Measurements from ENCODE around the gene INTS15.
"Not testable (repeated sequence)": the region's sequence is repeated elsewhere in the genome, so short reads cannot be mapped to it uniquely, and the experiment has no call there.

INTS15 gene

DNA sequence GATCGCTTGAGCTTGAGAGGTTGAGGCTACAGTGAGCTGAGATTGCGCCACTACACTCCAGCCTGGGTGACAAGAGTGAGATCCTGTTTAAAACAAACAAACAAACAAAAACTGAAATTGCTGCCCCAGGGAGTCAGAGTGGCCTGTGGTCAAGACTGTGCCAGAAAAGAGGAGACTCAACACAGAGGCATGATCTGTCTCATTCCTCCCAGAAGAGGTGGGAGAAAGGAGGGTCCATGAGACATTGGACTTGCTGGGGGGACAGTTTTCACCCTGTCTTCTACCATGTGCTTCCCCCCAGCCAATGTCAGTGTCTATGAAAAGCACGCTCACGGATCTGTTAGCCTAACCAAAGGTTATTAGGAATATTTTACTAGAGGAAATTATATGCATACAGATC is 28.8 kb downstream of the INTS15 start:
- DNase-seq (ENCODE audit: low read depth) = no peak

GRCh38 chr7:6619961-6620360 is 30.1 kb downstream of the INTS15 start:
- no peak for DNase-seq (ENCODE audit: low read depth)

GRCh38 chr7:6621195-6622133 is 31.6 kb downstream of the INTS15 start:
- no peak for DNase-seq (ENCODE audit: low read depth)

- DNase-seq (ENCODE audit: low read depth) = no peak
Observed at GRCh38 chr7:6622134-6622710, 32.4 kb downstream of the INTS15 start.

DNA sequence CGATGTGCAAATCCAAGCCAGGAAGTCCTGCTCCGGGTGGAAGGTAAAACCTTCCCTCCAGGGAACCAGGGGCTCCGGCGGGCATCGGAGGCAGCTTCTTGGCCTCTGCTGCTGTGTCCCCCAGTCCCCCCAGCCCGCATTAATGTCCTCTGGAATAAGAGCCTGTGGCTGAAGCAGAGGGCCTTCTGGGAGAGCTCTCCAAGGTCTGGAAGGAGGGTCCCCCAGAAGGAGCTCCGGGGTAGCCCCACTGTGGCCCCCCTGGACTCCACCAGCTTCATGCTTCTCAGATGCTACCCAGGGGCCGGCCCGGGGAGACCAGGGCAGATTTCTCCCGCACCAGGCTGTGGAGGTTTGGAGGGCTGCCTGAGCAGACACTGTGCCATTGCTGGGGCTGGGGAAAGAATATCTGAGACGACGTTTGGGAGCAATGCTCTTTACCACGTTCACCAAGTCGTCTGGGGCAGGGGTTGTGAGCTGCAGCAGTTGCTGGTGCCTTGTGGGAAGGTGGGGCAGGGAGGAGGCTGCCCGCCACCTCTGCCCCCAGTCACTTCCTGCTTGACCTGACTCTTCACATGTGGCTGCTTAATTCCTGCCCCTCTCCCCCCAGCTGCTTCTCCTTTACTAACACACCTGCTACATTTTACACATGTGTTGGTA is 33.9 kb downstream of the INTS15 start:
- no peak for DNase-seq (ENCODE audit: low read depth)

- no peak for DNase-seq (ENCODE audit: low read depth)
Observed at GRCh38 chr7:6624246-6624611, 34.4 kb downstream of the INTS15 start.

GRCh38 chr7:6628045-6628444 is 38.2 kb downstream of the INTS15 start:
- DNase-seq (ENCODE audit: low read depth) = no peak

- no peak for DNase-seq (ENCODE audit: low read depth)
Observed at GRCh38 chr7:6630007-6630849, 40.4 kb downstream of the INTS15 start.

GRCh38 chr7:6631605-6632004 is 41.8 kb downstream of the INTS15 start:
- DNase-seq (ENCODE audit: low read depth) = no peak

DNA sequence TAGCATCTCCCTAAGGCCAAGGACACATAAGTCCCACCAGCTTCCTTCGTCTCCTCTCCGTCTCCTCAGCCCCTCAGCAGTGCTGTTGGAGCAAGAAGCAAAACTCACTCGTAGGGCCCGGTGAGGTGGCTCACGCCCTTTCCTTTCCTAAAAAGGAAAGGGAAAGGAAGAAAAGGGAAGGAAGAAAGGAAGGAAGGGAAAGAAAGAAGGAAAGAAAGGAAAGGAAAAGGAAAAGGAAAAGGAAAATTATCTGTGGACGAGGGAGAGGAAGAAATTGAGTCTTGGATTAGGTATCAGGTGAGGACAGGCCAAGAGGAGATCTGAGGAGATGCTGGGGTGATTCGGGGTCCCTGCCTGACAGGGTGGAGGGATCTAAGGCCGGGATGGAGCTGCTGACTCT is 44.2 kb downstream of the INTS15 start:
- no peak for DNase-seq (ENCODE audit: low read depth)

DNA sequence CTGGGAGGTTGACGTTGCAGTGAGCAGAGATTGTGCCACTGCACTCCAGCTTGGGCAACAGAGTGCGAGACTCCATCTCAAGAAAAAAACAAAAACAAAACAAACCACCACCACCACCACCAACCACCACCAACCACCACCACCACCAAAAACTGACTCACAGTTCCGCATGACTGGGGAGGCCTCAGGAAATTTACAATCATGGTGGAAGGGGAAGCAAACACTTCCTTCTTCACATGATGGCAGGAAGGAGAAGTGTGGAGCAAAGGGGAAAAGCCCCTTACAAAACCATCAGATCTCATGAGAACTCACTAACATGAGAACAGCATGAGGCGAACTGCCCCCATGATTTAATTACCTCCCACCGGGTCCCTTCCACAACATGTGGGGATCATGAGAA is 45.1 kb downstream of the INTS15 start:
- not testable (repeated sequence) for DNase-seq (ENCODE audit: low read depth)

DNA sequence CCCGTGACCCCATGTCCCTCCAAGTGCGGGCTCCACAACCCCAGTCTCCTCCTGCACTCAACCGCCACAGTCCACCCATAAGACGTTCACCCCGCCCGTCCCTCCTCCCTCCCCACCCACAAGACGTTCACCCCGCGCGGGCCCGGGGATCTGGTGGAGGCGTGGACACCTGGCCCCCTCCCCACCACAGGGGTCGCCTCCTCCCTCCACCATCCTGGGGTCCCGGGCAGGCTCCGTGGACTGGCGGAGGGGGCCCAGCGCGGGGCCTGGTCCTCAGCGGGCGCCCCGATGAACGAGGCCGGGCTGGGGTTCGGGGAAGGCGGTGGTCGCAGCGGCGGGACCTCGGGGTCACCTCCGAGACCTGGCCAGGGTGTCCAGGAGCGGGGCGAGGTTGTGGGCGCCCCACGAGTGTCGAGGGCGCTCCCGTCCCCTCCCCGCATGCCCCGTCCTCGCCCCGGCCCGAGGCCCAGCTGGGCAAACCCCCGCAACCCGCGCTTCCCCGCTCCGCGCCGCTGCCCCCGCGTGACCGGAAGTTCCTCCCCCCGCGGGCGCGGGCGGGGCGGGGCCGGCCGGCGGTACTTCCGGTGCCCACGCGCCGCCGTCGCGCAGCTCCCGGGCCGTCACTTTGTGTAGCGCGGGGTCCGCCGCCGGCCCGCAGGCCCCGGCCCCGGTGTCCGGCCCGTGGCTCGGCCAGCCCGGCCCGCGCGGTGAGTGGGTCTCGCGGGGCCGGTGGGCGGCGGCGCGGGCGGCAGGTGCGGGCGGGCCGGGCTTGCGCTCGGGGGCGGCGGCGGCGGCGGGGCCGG is 47.1 kb downstream of the INTS15 start, which contains the start of gene ZNF316:
ZNF316 (plus strand) TSS at position 578 of the 803 bp plus-strand sequence. CDS start 5,092 bp downstream, outside the sequence.
- DNase-seq (ENCODE audit: low read depth) = no peak

GRCh38 chr7:6637544-6638229 is 47.9 kb downstream of the INTS15 start:
- peak; percentile 33 for DNase-seq (ENCODE audit: low read depth)

DNA sequence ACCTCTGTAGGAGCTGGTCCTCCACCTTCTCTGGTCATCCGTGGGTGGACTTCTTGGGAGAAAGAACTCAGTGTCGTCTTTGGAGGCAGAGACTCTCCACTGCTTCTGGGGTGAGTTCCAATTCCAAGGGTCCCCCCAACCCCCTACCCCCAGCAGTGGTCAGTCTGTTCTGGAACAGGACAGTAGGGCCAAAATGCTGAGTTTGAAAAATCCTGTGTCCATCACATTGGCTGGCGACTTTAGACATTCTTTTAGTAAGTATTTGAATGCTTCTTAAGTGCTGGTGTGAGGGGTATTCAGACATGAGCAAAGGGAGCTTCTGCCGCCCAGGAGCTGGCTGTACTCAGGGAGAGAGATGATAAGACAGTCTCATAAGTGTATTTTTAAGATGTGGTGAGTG is 49.2 kb downstream of the INTS15 start:
- DNase-seq (ENCODE audit: low read depth) = no peak

DNA sequence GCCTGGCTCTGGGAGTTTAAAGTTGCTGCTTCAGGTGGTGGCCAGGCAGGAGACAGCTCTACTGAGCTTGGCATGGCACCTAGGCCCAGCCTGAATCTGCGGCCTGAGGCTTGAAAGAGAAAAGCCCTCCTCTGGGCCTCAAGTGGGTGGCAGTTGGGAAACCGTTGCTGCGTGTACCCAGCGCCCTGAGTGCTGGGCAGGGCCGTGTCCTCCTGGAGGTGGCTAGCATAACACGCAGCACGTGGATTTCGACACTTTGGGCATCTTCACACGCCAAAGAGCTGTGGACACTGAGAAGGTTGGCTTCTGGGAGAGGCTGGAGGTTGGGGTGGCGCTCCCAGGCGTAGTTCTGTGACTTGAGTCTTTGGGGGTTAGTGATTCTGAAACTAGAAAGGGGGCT is 49.8 kb downstream of the INTS15 start:
- no peak for DNase-seq (ENCODE audit: low read depth)

GRCh38 chr7:6640246-6640721 is 50.5 kb downstream of the INTS15 start:
- no peak for DNase-seq (ENCODE audit: low read depth)

DNA sequence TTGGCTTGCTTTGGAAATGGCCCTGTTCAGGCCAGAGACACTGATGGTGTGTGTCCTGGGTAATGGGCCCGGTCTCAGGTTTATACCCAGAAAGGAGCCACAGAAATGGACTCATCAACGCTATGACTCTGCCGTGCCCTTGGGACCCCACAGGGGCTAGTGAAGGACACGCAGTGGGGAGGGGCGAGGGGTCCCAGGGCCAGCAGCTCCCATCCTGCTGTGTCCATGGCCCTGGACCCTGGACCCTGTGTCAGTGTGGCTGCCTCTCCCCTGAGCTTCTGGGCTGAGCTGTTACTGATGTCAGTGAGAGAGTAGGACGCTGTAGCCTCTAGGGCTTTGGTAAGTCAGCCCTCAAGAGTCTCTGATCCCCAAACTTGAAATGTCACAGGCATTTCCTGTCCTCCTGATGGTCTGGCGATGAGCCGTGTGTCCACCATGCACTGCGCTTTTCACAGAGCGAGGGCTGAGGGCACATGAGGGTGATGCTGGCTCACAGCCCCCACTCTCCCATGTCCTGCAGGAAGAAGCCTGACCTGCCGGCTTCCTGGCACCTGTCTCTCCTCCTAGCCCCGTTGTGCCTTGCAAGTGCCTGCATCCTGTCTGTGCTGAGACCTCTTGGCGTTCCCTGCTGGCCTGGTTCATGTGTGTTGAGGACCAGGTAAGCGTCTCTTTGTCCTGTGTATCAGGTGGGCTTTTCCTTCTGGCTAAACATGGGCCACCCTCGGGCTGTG is 51.6 kb downstream of the INTS15 start:
- no peak for DNase-seq (ENCODE audit: low read depth)

DNA sequence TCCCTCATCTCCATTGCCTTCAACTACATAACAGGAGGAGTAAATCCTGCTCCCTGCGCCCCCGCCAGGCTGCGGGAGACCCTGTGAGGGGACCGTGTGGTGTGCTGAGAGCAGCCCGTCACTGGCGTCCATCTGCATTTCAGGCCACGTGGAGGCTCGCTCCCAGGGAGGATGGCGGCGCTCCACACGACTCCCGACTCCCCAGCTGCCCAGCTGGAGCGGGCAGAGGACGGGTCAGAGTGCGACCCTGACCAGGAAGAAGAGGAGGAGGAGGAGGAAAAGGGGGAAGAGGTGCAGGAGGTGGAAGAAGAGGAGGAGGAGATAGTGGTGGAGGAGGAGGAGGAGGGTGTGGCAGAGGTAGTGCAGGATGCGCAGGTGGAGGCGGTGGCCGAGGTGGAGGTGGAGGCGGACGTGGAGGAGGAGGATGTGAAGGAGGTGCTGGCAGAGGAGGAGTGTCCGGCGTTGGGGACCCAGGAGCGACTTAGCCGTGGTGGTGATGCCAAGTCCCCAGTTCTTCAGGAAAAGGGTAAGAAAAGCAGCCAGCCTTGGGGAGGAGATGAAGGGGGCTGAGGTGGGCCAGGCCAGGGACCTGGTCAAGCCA is 52.5 kb downstream of the INTS15 start:
- no peak for DNase-seq (ENCODE audit: low read depth)
